Stomach (tissue), 9 donors: ENCODE results near the gene IL36A. TPM values are rescaled to one million over a fixed set of nuclear protein-coding genes. Genes with fewer than 3 reads are reported as not detected.

Experiments used
- DNase-seq, 2 donors: peaks; one replicate each; pipeline versions ENCODE4 v3.0.0 to v3.0.0-alpha.2; 2013 to 2019
- H3K27ac ChIP-seq, 5 donors: fragments of 200-600 bp in 4 of 5; sonication (generic) in 4 of 5; one replicate each; pipeline ENCODE4 v1.5.1; 2013 to 2019; ENCODE audit warnings: mild to moderate bottlenecking in 1 of 5, moderate library complexity in 1 of 5
- H3K27me3 ChIP-seq, 3 donors: fragments of 200-600 bp; sonication (generic); one replicate each; pipeline ENCODE4 v1.5.1; 2017 to 2019; ENCODE audit warnings: mixed run types in 1 of 3
- H3K36me3 ChIP-seq, 4 donors: fragments of 200-600 bp; sonication (generic); 1 replicate in 3 of 4; 2 replicates in 1 of 4; pipeline ENCODE4 v1.5.1; 2016 to 2019
- H3K4me1 ChIP-seq, 4 donors: fragments of 200-600 bp; sonication (generic); one replicate each; pipeline ENCODE4 v1.5.1; 2016 to 2019
- H3K4me3 ChIP-seq, 4 donors: fragments of 200-600 bp; sonication (generic) in 3 of 4; one replicate each; pipeline ENCODE4 v1.5.1; 2016 to 2019; ENCODE audit warnings: mild to moderate bottlenecking in 1 of 4
- H3K9me3 ChIP-seq, 4 donors: fragments of 200-600 bp; sonication (generic); one replicate each; pipeline ENCODE4 v1.5.1; 2016 to 2019
- CTCF ChIP-seq, 7 experiments: fragments of 450-650 bp in 4 of 7; fragments of 200-600 bp in 3 of 7; sonication (generic) in 3 of 7; IDR thresholded peaks; one replicate each; pipeline ENCODE4 v1.5.1; 2016 to 2019; ENCODE audit warnings: antibody characterized with exemption in 7 of 7, control low read depth in 2 of 7, mild to moderate bottlenecking in 1 of 7
- EP300 ChIP-seq: sonication (generic); formaldehyde crosslinking; IDR thresholded peaks from one replicate; pipeline ENCODE4 v1.6.1; 2017; ENCODE audit warnings: antibody characterized with exemption
- POLR2A ChIP-seq, 4 donors: fragments of 450-650 bp; IDR thresholded peaks; one replicate each; pipeline ENCODE4 v1.6.1; 2016; ENCODE audit warnings: antibody characterized with exemption in 4 of 4, control low read depth in 2 of 4, mild to moderate bottlenecking in 1 of 4, moderate library complexity in 1 of 4
- POLR2AphosphoS5 ChIP-seq, 3 donors: sonication (generic); formaldehyde crosslinking; IDR thresholded peaks; one replicate each; pipeline ENCODE4 v1.6.1; 2016; ENCODE audit warnings: antibody characterized with exemption in 3 of 3
- WGBS, 5 donors: extraction: QIAGEN DNeasy Blood & Tissue Kit in 3 of 5; methylation state at CpG; one replicate each; pipeline versions ENCODE4 v1.1.5 to v1.1.7; 2013 to 2018; 5-methylcytosine and 5-hydroxymethylcytosine counted together
- intact Hi-C: fragments of 100-400 bp; cut with DNase I; formaldehyde crosslinking; loops from one replicate; pipeline ENCODE4 v1.15.1; 2023; ENCODE audit warnings: low total_unique reads
- polyA plus RNA-seq, 3 donors: library from polyadenylated mRNA; stranded (reverse); fragments of 200-250 nt; gene quantifications; one replicate each; pipeline ENCODE4 v1.2.3, GENCODE V29; 2013
- total RNA-seq, 5 donors: library from RNA; depleted of rRNA; stranded (reverse); fragments of >200 nt; gene quantifications; one replicate each; pipeline versions ENCODE4 v1.1.0 to v1.2.3, GENCODE V29; 2014 to 2016
- donor health status: healthy with polysubstance abuse.
- donor health status: Bipolar disorder and iron deficiency.
- donor health status: healthy.

IL36A gene
- total and polyA plus RNA-seq, 8 donors, result 9.7 TPM; not detected in 7

GRCh38 chr2:112995346-112995920 lies 9.8 kb upstream of the IL36A start:
- Histone ChIP-seq H3K4me1 (no peaks in the 10 kb centered on the region), H3K4me3 (no peak overlapping the region), H3K36me3 (no peaks in the 10 kb centered on the region), H3K27me3 (no peaks in the 10 kb centered on the region), H3K9me3 (peaks cover 3 to 33% (median 18%) of the 10 kb centered on the region in 4 donors), H3K27ac (no peak overlapping the region)
- no peak for DNase-seq
- intact Hi-C loops, result no loop called here
- TF ChIP-seq CTCF (IDR thresholded peaks at IDR 0.05), result no peak
- TF ChIP-seq EP300, result no peak
- no peak for TF ChIP-seq POLR2A (IDR thresholded peaks at IDR 0.05)
- no peak for TF ChIP-seq POLR2AphosphoS5 (IDR thresholded peaks at IDR 0.05)
- WGBS, 5 donors, result 82 to 88% (median 86%) methylated on average over 14 of the region's 14 CpGs

GRCh38 chr2:112996635-112997034 lies 8.6 kb upstream of the IL36A start:
- 55 to 76% (median 62%) methylated on average over 6 of the region's 6 CpGs for WGBS, 5 donors
- no peaks in the 10 kb centered on the region for H3K36me3 ChIP-seq
- peak in 1 of 2 donors; percentile 57 for DNase-seq
- H3K4me3 ChIP-seq, result no peak overlapping the region
- peaks cover 3 to 41% (median 27%) of the 10 kb centered on the region in 4 donors for H3K9me3 ChIP-seq
- no peak overlapping the region for H3K27ac ChIP-seq
- H3K4me1 ChIP-seq, result no peaks in the 10 kb centered on the region
- H3K27me3 ChIP-seq, result no peaks in the 10 kb centered on the region
- intact Hi-C loops, result no loop called here
- TF ChIP-seq POLR2AphosphoS5 (IDR thresholded peaks at IDR 0.05), result no peak
- no peak for TF ChIP-seq EP300
- no peak for TF ChIP-seq CTCF (IDR thresholded peaks at IDR 0.05)
- no peak for TF ChIP-seq POLR2A (IDR thresholded peaks at IDR 0.05)

- Histone ChIP-seq H3K4me1 (no peaks in the 10 kb centered on the region), H3K9me3 (peaks cover 3 to 36% (median 25%) of the 10 kb centered on the region in 4 donors), H3K4me3 (no peak overlapping the region), H3K27me3 (no peaks in the 10 kb centered on the region), H3K36me3 (no peaks in the 10 kb centered on the region), H3K27ac (no peak overlapping the region)
- WGBS, 5 donors, result 64 to 81% (median 80%) methylated on average over 1 of the region's 1 CpG
- TF ChIP-seq CTCF (IDR thresholded peaks at IDR 0.05) (no peak), EP300 (no peak), POLR2AphosphoS5 (IDR thresholded peaks at IDR 0.05) (no peak), POLR2A (IDR thresholded peaks at IDR 0.05) (no peak)
- intact Hi-C loops, result no loop called here
- no peak for DNase-seq
Observed at GRCh38 chr2:112997151-112997550, 8.1 kb upstream of the IL36A start.

GRCh38 chr2:113000436-113000835 lies 4.8 kb upstream of the IL36A start:
- WGBS, 5 donors, result 75 to 88% (median 83%) methylated on average over 1 of the region's 1 CpG

More at GRCh38 chr2:113000436-113000835, 4.8 kb upstream of the IL36A start:
- H3K27me3 ChIP-seq, result no peaks in the 10 kb centered on the region
- intact Hi-C loops, result no loop called here
- no peak for DNase-seq
- no peak overlapping the region for H3K4me3 ChIP-seq
- no peak overlapping the region for H3K27ac ChIP-seq
- H3K9me3 ChIP-seq, result peaks cover 0 to 25% (median 17%) of the 10 kb centered on the region in 4 donors
- H3K4me1 ChIP-seq, result no peaks in the 10 kb centered on the region
- H3K36me3 ChIP-seq, result no peaks in the 10 kb centered on the region
- TF ChIP-seq POLR2AphosphoS5 (IDR thresholded peaks at IDR 0.05), result no peak
- TF ChIP-seq CTCF (IDR thresholded peaks at IDR 0.05), result no peak
- no peak for TF ChIP-seq EP300
- TF ChIP-seq POLR2A (IDR thresholded peaks at IDR 0.05), result no peak
